Subcutaneous adipose tissue (tissue), 4 donors: ENCODE measurements around the gene ROBO1. TPM values are rescaled to one million over a fixed set of nuclear protein-coding genes. Genes with fewer than 3 reads are reported as not detected.

Source experiments
- CTCF ChIP-seq: fragments of 450-650 bp; IDR thresholded peaks from one replicate; pipeline ENCODE4 v1.5.1; 2016; ENCODE audit warnings: low read depth, mild to moderate bottlenecking, control low read depth, antibody characterized with exemption, moderate library complexity
- total RNA-seq, 4 donors: library from RNA; depleted of rRNA; stranded (reverse); fragments of >200 nt; gene quantifications; one replicate each; pipeline ENCODE4 v1.1.0, GENCODE V29; 2016

ROBO1 gene
- total RNA-seq, 4 donors from 2014 or later, result 26.6 to 34.0 (median 30.8) TPM

GRCh38 chr3:79286882-79287281 is 480.9 kb downstream of the ROBO1 start:
- no peak for TF ChIP-seq CTCF

- TF ChIP-seq CTCF, result no peak
Observed at GRCh38 chr3:79285871-79286270, 481.9 kb downstream of the ROBO1 start.

- TF ChIP-seq CTCF, result no peak
Observed at GRCh38 chr3:79285380-79285779, 482.4 kb downstream of the ROBO1 start.

- TF ChIP-seq CTCF, result no peak
Observed at GRCh38 chr3:79284781-79285180, 483.0 kb downstream of the ROBO1 start.

GRCh38 chr3:79278681-79279080 is 489.1 kb downstream of the ROBO1 start:
- no peak for TF ChIP-seq CTCF

GRCh38 chr3:79268422-79268821 is 499.4 kb downstream of the ROBO1 start:
- no peak for TF ChIP-seq CTCF

GRCh38 chr3:79264892-79265291 is 502.9 kb downstream of the ROBO1 start:
- TF ChIP-seq CTCF, result no peak
